Aorta (tissue), 5 donors: ENCODE measurements around the gene KLHL26. TPM values are rescaled to one million over a fixed set of nuclear protein-coding genes. Genes with fewer than 3 reads are reported as not detected.

Source experiments
- ATAC-seq: fragments of 200-7000 bp; cut with Tn5 transposase; one replicate; pipeline ENCODE4 v1.9.1; 2022; ENCODE audit warnings: moderate library complexity; ENCODE audit not compliant: low FRiP score
- DNase-seq, 2 donors: peaks; one replicate each; pipeline ENCODE4 v3.0.0-alpha.2; 2020
- H3K27ac ChIP-seq, 2 donors: one replicate each; pipeline ENCODE4 v1.5.1; 2013; ENCODE audit warnings: low read length in 2 of 2, mild to moderate bottlenecking in 2 of 2, moderate library complexity in 2 of 2, control low read depth in 1 of 2, inconsistent platforms in 1 of 2, low read depth in 1 of 2
- H3K27me3 ChIP-seq, 2 donors: one replicate each; pipeline ENCODE4 v1.6.1; 2013; ENCODE audit warnings: control low read depth in 1 of 2, low read length in 1 of 2, mild to moderate bottlenecking in 1 of 2, moderate library complexity in 1 of 2; ENCODE audit not compliant: insufficient read depth in 2 of 2, control insufficient read depth in 1 of 2
- H3K36me3 ChIP-seq, 2 donors: one replicate each; pipeline ENCODE4 v1.6.1; 2013; ENCODE audit warnings: control low read depth in 1 of 2, low read length in 1 of 2, mild to moderate bottlenecking in 1 of 2; ENCODE audit not compliant: insufficient read depth in 2 of 2, control insufficient read depth in 1 of 2
- H3K4me1 ChIP-seq, 2 donors: one replicate each; pipeline ENCODE4 v1.6.1; 2013; ENCODE audit warnings: low read length in 2 of 2, control low read depth in 1 of 2, mild to moderate bottlenecking in 1 of 2, moderate library complexity in 1 of 2; ENCODE audit not compliant: insufficient read depth in 2 of 2, control insufficient read depth in 1 of 2
- H3K4me3 ChIP-seq, 2 donors: one replicate each; pipeline ENCODE4 v1.5.1; 2013; ENCODE audit warnings: low read length in 2 of 2, control low read depth in 1 of 2, mild to moderate bottlenecking in 1 of 2
- H3K9me3 ChIP-seq: one replicate; pipeline ENCODE4 v1.6.1; 2013; ENCODE audit warnings: mild to moderate bottlenecking, low read length; ENCODE audit not compliant: control insufficient read depth
- WGBS, 2 donors: extraction: QIAGEN DNeasy Blood & Tissue Kit; methylation state at CpG; one replicate each; pipeline ENCODE4 v1.1.7; 2013; 5-methylcytosine and 5-hydroxymethylcytosine counted together
- intact Hi-C, 2 donors: fragments of 100-400 bp; cut with DNase I; formaldehyde crosslinking; loops; one replicate each; pipeline versions ENCODE4 v1.14.2 to v1.15.0; 2022
- polyA plus RNA-seq, 2 donors: library from polyadenylated mRNA; stranded (reverse); fragments of 200-250 nt; gene quantifications; one replicate each; pipeline ENCODE4 v1.2.3, GENCODE V29; 2013
- total RNA-seq, 2 donors: library from RNA; stranded (reverse); fragmentation: NEBNext Ultra II Directional; extraction: Animal tissue kit (Norgen Biotek cat#: 25700); gene quantifications; one replicate each; pipeline ENCODE4 v1.2.1, GENCODE V29; 2021
- donor health status: healthy with polysubstance abuse.
- donor health status: Bipolar disorder and iron deficiency.
- donor health status: DM: no; HTN: no; CAD: no.
- donor health status: DM: no; HTN: no; CAD: no.
- donor health status: DM: yes; HTN: yes; CAD: no.

KLHL26 gene
- total and polyA plus RNA-seq, 4 donors = 1.9 to 19.2 (median 9.6) TPM

GRCh38 chr19:18716857-18717256 is 80.0 kb downstream of the KLHL26 start:
- H3K4me1 ChIP-seq = no peaks in the 10 kb centered on the region
- H3K4me3 ChIP-seq = no peak overlapping the region
- no peaks in the 10 kb centered on the region for H3K27me3 ChIP-seq
- H3K36me3 ChIP-seq = no peaks in the 10 kb centered on the region
- intact Hi-C loops = no loop called here
- ATAC-seq = no peak
- no peak for DNase-seq
- H3K27ac ChIP-seq = no peak overlapping the region
- no peaks in the 10 kb centered on the region for H3K9me3 ChIP-seq
- WGBS, 2 donors = 94% methylated on average over 6 of the region's 6 CpGs

GRCh38 chr19:18717601-18718000 is 80.8 kb downstream of the KLHL26 start:
- Histone ChIP-seq H3K4me3 (no peak overlapping the region), H3K4me1 (no peaks in the 10 kb centered on the region), H3K9me3 (no peaks in the 10 kb centered on the region), H3K27ac (no peak overlapping the region), H3K27me3 (no peaks in the 10 kb centered on the region), H3K36me3 (no peaks in the 10 kb centered on the region)
- intact Hi-C loops = no loop called here
- ATAC-seq (no peak), DNase-seq (no peak)
- WGBS, 2 donors = 65 to 78% methylated on average over 9 to 10 of the region's 10 CpGs

- no peaks in the 10 kb centered on the region for H3K36me3 ChIP-seq
- ATAC-seq (no peak), DNase-seq (no peak)
- H3K9me3 ChIP-seq = no peaks in the 10 kb centered on the region
- no peaks in the 10 kb centered on the region for H3K27me3 ChIP-seq
- no peak overlapping the region for H3K4me3 ChIP-seq
- H3K27ac ChIP-seq = no peak overlapping the region
- no peaks in the 10 kb centered on the region for H3K4me1 ChIP-seq
- intact Hi-C loops = no loop called here
- WGBS, 2 donors = 84% methylated on average over 5 of the region's 5 CpGs
Observed at GRCh38 chr19:18718015-18718526, 81.2 kb downstream of the KLHL26 start.

GRCh38 chr19:18718846-18719458 is 82.1 kb downstream of the KLHL26 start:
- Histone ChIP-seq H3K27me3 (no peaks in the 10 kb centered on the region), H3K27ac (no peak overlapping the region), H3K9me3 (no peaks in the 10 kb centered on the region), H3K36me3 (no peaks in the 10 kb centered on the region), H3K4me3 (no peak overlapping the region), H3K4me1 (no peaks in the 10 kb centered on the region)
- DNase-seq (no peak), ATAC-seq (no peak)
- 88% methylated on average over 16 of the region's 16 CpGs for WGBS, 2 donors
- intact Hi-C loops = no loop called here

GRCh38 chr19:18719541-18719940 is 82.7 kb downstream of the KLHL26 start:
- Histone ChIP-seq H3K27me3 (no peaks in the 10 kb centered on the region), H3K36me3 (no peaks in the 10 kb centered on the region), H3K9me3 (no peaks in the 10 kb centered on the region), H3K4me1 (no peaks in the 10 kb centered on the region), H3K4me3 (no peak overlapping the region), H3K27ac (no peak overlapping the region)
- intact Hi-C loops = no loop called here
- no peak for DNase-seq
- WGBS, 2 donors = 84 to 88% methylated on average over 25 of the region's 25 CpGs
- ATAC-seq = no peak

Other genes with a start within 250 kb of the KLHL26 start
- gene LRRC25, start 239.4 kb upstream of the KLHL26 start, total RNA-seq = 10 to 100 TPM in 1 of 2 donors, 1 to 10 TPM in 1; 7.7 to 15.6 TPM
- 1 to 10 TPM; 2.2 to 7.4 TPM for gene LRRC25, start 239.4 kb upstream of the KLHL26 start, polyA plus RNA-seq
- gene SSBP4, start 217.6 kb upstream of the KLHL26 start, total RNA-seq = 10 to 100 TPM; 51.4 to 89.4 TPM
- 100 to 1,000 TPM in 1 of 2 donors, 10 to 100 TPM in 1; 40.6 to 150 TPM for gene SSBP4, start 217.6 kb upstream of the KLHL26 start, polyA plus RNA-seq
- gene ISYNA1, start 198.9 kb upstream of the KLHL26 start, total RNA-seq = 10 to 100 TPM; 42.1 to 86.5 TPM
- gene ISYNA1, start 198.9 kb upstream of the KLHL26 start, polyA plus RNA-seq = 100 to 1,000 TPM in 1 of 2 donors, 10 to 100 TPM in 1; 56.0 to 535 TPM
- 10 to 100 TPM; 30.0 to 37.9 TPM for gene ELL, start 115.0 kb upstream of the KLHL26 start, total RNA-seq
- 10 to 100 TPM in 1 of 2 donors, 1 to 10 TPM in 1; 7.3 to 13.1 TPM for gene ELL, start 115.0 kb upstream of the KLHL26 start, polyA plus RNA-seq
- gene FKBP8, start 93.5 kb upstream of the KLHL26 start, total RNA-seq = 100 to 1,000 TPM; 225 to 239 TPM
- 100 to 1,000 TPM; 255 to 362 TPM for gene FKBP8, start 93.5 kb upstream of the KLHL26 start, polyA plus RNA-seq
- 10 to 100 TPM; 85.4 to 92.4 TPM for gene KXD1, start 79.2 kb upstream of the KLHL26 start, total RNA-seq
- 100 to 1,000 TPM in 1 of 2 donors, 10 to 100 TPM in 1; 85.6 to 128 TPM for gene KXD1, start 79.2 kb upstream of the KLHL26 start, polyA plus RNA-seq
- 100 to 1,000 TPM; 750 to 787 TPM for gene UBA52, start 65.2 kb upstream of the KLHL26 start, total RNA-seq
- 1,000 to 10,000 TPM; 1,225 to 1,252 TPM for gene UBA52, start 65.2 kb upstream of the KLHL26 start, polyA plus RNA-seq
- gene REX1BD, start 48.2 kb upstream of the KLHL26 start, total RNA-seq = 10 to 100 TPM; 33.3 to 67.1 TPM
- gene REX1BD, start 48.2 kb upstream of the KLHL26 start, polyA plus RNA-seq = 100 to 1,000 TPM in 1 of 2 donors, 10 to 100 TPM in 1; 22.9 to 192 TPM
- gene CRLF1, start 30.2 kb upstream of the KLHL26 start, total RNA-seq = 10 to 100 TPM; 34.3 to 92.5 TPM
- 1,000 to 10,000 TPM in 1 of 2 donors, 100 to 1,000 TPM in 1; 317 to 1,029 TPM for gene CRLF1, start 30.2 kb upstream of the KLHL26 start, polyA plus RNA-seq
- gene TMEM59L, start 24.2 kb upstream of the KLHL26 start, total RNA-seq = 1 to 10 TPM in 1 of 2 donors, under 1 TPM in 1; 0.97 to 8.9 TPM
- 1 to 10 TPM; 3.0 to 8.5 TPM for gene TMEM59L, start 24.2 kb upstream of the KLHL26 start, polyA plus RNA-seq
- gene CRTC1, start 46.7 kb downstream of the KLHL26 start, total RNA-seq = 10 to 100 TPM in 1 of 2 donors, 1 to 10 TPM in 1; 9.5 to 16.5 TPM
- 10 to 100 TPM in 1 of 2 donors, 1 to 10 TPM in 1; 3.6 to 11.9 TPM for gene CRTC1, start 46.7 kb downstream of the KLHL26 start, polyA plus RNA-seq
- gene COMP, start 154.3 kb downstream of the KLHL26 start, total RNA-seq = 100 to 1,000 TPM in 1 of 2 donors, 10 to 100 TPM in 1; 15.8 to 142 TPM
- 10 to 100 TPM in 1 of 2 donors, 1 to 10 TPM in 1; 9.8 to 14.4 TPM for gene COMP, start 154.3 kb downstream of the KLHL26 start, polyA plus RNA-seq
- gene UPF1, start 194.9 kb downstream of the KLHL26 start, total RNA-seq = 10 to 100 TPM; 53.7 to 75.6 TPM
- 10 to 100 TPM; 16.5 to 40.4 TPM for gene UPF1, start 194.9 kb downstream of the KLHL26 start, polyA plus RNA-seq